ENCODE results near the gene OSBPL5.

DNA sequence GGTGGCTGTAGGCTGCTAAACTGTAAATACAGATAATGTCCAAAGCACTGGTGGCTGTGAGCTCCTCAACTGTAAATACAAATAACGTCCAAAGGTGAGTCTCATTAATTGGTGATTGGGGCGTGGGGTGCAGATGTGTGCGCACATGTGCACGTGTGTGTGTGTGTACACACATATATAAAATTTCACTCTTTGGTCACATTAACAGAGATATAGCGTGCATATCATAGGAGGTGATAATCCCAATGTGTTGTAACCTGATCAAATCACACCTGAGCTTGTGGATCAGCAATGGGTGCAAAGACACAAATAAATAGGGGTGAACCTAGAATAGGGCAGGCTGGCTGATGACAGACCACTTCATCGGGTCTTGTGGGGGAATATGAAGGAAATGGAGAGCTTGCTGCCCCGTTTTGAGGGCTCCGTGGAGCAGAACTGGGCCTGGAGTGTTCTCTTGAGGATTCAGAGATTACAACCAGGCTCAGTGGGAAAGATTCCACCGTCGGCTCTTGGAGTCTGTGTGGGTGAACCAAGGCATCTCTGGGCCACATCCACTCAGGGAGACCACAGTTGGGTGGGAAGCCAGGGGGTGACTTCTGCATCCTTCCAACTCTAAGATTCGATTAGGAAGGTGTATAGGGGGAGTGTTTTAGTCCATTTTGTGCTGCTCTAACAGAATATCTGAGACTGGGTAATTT lies 24.9 kb upstream of the OSBPL5 start:
- no peak for TF ChIP-seq YY1 (IDR thresholded peaks at IDR 0.05; ENCODE audit: low read depth)
- no peak for TF ChIP-seq USF1 (IDR thresholded peaks at IDR 0.05)
- no peak for TF ChIP-seq EP300 (IDR thresholded peaks at IDR 0.05; ENCODE audit: borderline replicate concordance)
- TF ChIP-seq, protein P1, sequence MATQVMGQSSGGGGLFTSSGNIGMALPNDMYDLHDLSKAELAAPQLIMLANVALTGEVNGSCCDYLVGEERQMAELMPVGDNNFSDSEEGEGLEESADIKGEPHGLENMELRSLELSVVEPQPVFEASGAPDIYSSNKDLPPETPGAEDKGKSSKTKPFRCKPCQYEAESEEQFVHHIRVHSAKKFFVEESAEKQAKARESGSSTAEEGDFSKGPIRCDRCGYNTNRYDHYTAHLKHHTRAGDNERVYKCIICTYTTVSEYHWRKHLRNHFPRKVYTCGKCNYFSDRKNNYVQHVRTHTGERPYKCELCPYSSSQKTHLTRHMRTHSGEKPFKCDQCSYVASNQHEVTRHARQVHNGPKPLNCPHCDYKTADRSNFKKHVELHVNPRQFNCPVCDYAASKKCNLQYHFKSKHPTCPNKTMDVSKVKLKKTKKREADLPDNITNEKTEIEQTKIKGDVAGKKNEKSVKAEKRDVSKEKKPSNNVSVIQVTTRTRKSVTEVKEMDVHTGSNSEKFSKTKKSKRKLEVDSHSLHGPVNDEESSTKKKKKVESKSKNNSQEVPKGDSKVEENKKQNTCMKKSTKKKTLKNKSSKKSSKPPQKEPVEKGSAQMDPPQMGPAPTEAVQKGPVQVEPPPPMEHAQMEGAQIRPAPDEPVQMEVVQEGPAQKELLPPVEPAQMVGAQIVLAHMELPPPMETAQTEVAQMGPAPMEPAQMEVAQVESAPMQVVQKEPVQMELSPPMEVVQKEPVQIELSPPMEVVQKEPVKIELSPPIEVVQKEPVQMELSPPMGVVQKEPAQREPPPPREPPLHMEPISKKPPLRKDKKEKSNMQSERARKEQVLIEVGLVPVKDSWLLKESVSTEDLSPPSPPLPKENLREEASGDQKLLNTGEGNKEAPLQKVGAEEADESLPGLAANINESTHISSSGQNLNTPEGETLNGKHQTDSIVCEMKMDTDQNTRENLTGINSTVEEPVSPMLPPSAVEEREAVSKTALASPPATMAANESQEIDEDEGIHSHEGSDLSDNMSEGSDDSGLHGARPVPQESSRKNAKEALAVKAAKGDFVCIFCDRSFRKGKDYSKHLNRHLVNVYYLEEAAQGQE (IDR thresholded peaks at IDR 0.05; ENCODE audit: low read depth), result no peak
- no peak for TF ChIP-seq MAX (IDR thresholded peaks at IDR 0.05)
- TF ChIP-seq FOXM1 (IDR thresholded peaks at IDR 0.05; ENCODE audit: borderline replicate concordance, low read depth), result no peak
- no peak for TF ChIP-seq CEBPB (IDR thresholded peaks at IDR 0.05)
- no peak for TF ChIP-seq RAD21 (IDR thresholded peaks at IDR 0.05; ENCODE audit: low read depth)
- TF ChIP-seq TCF12 (IDR thresholded peaks at IDR 0.05; ENCODE audit: low read depth), result no peak
- TF ChIP-seq CREB1 (IDR thresholded peaks at IDR 0.05; ENCODE audit: low read depth), result no peak

All from Ishikawa (cell line).